ENCODE measurements around the gene ATP8B2.

GRCh38 chr1:154335025-154335714 lies 9.8 kb downstream of the ATP8B2 start:
- TF ChIP-seq, protein P1, sequence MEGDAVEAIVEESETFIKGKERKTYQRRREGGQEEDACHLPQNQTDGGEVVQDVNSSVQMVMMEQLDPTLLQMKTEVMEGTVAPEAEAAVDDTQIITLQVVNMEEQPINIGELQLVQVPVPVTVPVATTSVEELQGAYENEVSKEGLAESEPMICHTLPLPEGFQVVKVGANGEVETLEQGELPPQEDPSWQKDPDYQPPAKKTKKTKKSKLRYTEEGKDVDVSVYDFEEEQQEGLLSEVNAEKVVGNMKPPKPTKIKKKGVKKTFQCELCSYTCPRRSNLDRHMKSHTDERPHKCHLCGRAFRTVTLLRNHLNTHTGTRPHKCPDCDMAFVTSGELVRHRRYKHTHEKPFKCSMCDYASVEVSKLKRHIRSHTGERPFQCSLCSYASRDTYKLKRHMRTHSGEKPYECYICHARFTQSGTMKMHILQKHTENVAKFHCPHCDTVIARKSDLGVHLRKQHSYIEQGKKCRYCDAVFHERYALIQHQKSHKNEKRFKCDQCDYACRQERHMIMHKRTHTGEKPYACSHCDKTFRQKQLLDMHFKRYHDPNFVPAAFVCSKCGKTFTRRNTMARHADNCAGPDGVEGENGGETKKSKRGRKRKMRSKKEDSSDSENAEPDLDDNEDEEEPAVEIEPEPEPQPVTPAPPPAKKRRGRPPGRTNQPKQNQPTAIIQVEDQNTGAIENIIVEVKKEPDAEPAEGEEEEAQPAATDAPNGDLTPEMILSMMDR (IDR thresholded peaks at IDR 0.05), result peak in 1 of 3 donors; percentile 68
- no peak for TF ChIP-seq POLR2A (IDR thresholded peaks at IDR 0.05)
